Measurements from ENCODE around the gene SLC24A4. TPM values are rescaled to one million over a fixed set of nuclear protein-coding genes. Genes with fewer than 3 reads are reported as not detected.

SLC24A4 gene
- total and polyA plus RNA-seq, 2 donors (not counting 3 experiments of a cell fraction or from before 2014, with no cell fraction given), result 0.07 to 0.08 TPM

GRCh38 chr14:92309968-92310530 lies 12.9 kb upstream of the SLC24A4 start:
- no peak for FAIRE-seq
- no peak for DNase-seq (ENCODE audit: low read depth, low spot score)
- H3K36me3 ChIP-seq (ENCODE audit: control insufficient read depth in 2 of 2, extremely low read depth in 1 of 2, insufficient read depth in 2 of 2, low read length in 2 of 2), result no peaks in the 10 kb centered on the region
- no peak for TF ChIP-seq MYC (IDR thresholded peaks at IDR 0.05; ENCODE audit: low read depth, low read length)
- TF ChIP-seq, protein P1, sequence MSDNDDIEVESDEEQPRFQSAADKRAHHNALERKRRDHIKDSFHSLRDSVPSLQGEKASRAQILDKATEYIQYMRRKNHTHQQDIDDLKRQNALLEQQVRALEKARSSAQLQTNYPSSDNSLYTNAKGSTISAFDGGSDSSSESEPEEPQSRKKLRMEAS (IDR thresholded peaks at IDR 0.05; ENCODE audit: insufficient read depth, insufficient read length), result no peak
- no peak for TF ChIP-seq FOS (IDR thresholded peaks at IDR 0.05; ENCODE audit: borderline replicate concordance, insufficient read depth, low read length)
- TF ChIP-seq GATA2 (IDR thresholded peaks at IDR 0.05; ENCODE audit: insufficient read depth, insufficient read length, low read depth, low read length), result no peak
- no peak for TF ChIP-seq JUN (IDR thresholded peaks at IDR 0.05; ENCODE audit: borderline replicate concordance, insufficient read depth, insufficient read length, low read depth)
- no peak for TF ChIP-seq CTCF (IDR thresholded peaks at IDR 0.05; ENCODE audit: extremely low read depth in 1 of 2, insufficient read depth in 1 of 2, low read depth in 1 of 2, low read length in 2 of 2)
- TF ChIP-seq EZH2 (IDR thresholded peaks at IDR 0.05; ENCODE audit: borderline replicate concordance, low read depth, low read length, severe bottlenecking), result no peak
- no peak for TF ChIP-seq POLR2AphosphoS5 (IDR thresholded peaks at IDR 0.05; ENCODE audit: insufficient read depth, low read depth, low read length)
- no peak for TF ChIP-seq POLR2A (IDR thresholded peaks at IDR 0.05; ENCODE audit: low read depth, low read length)
- no peak overlapping the region for H3K27ac ChIP-seq (ENCODE audit: insufficient read depth, low read depth, low read length)
- no peaks in the 10 kb centered on the region for H4K20me1 ChIP-seq (replicated peaks; ENCODE audit: control insufficient read depth, extremely low read depth, insufficient read depth, low read length)
- H3K4me3 ChIP-seq (replicated peaks in 1 of 3; ENCODE audit: insufficient read depth in 1 of 3, low read depth in 1 of 3, low read length in 3 of 3), result no peak overlapping the region
- H2AFZ ChIP-seq (ENCODE audit: low read depth, low read length), result no peak overlapping the region
- no peaks in the 10 kb centered on the region for H3K9me1 ChIP-seq (replicated peaks; ENCODE audit: control insufficient read depth, extremely low read depth, insufficient read depth, low read length)
- no TSS peak for BruUV-seq (replicated peaks)
- ChIA-PET CTCF (no interaction called here), POLR2A (no interaction called here)
- no peak overlapping the region for H3K9ac ChIP-seq (replicated peaks; ENCODE audit: extremely low read depth, insufficient read depth, low read length)
- no peaks in the 10 kb centered on the region for H3K79me2 ChIP-seq (ENCODE audit: control insufficient read depth, insufficient read depth, low read length)
- no peak overlapping the region for H3K4me2 ChIP-seq (ENCODE audit: insufficient read depth, low read length)
- no peaks in the 10 kb centered on the region for H3K27me3 ChIP-seq (ENCODE audit: control insufficient read depth in 2 of 2, insufficient read depth in 2 of 2, low read length in 2 of 2)
- H3K4me1 ChIP-seq (ENCODE audit: control insufficient read depth, extremely low read depth, insufficient read depth, low read length), result no peaks in the 10 kb centered on the region
- dilution Hi-C loops (cut with MboI; ENCODE audit: extremely low pct_ligation_motif_present, low sequenced_read_pairs) (no loop called here), intact Hi-C loops (cut with micrococcal nuclease) (no loop called here)
- H3K9me3 ChIP-seq (replicated peaks; ENCODE audit: control insufficient read depth, insufficient read depth, low read length), result no peaks in the 10 kb centered on the region

Data from endothelial cell of umbilical vein (primary cell).